Measurements from ENCODE around the gene C1orf210.

Gene C1orf210

GRCh38 chr1:43272576-43273571 lies 12.5 kb downstream of the C1orf210 start:
- no peak for DNase-seq

- no peak for DNase-seq
Observed at GRCh38 chr1:43272161-43272560, 13.2 kb downstream of the C1orf210 start.

GRCh38 chr1:43271186-43272118 lies 13.9 kb downstream of the C1orf210 start:
- DNase-seq, result no peak

- no peak for DNase-seq
Observed at GRCh38 chr1:43270421-43271095, 14.8 kb downstream of the C1orf210 start.

GRCh38 chr1:43269627-43270375 lies 15.6 kb downstream of the C1orf210 start, which contains the start of gene TMEM125:
TSS of gene TMEM125 (plus strand) at chr1:43269983. CDS start at chr1:43272723, 2,740 bp downstream.
- no peak for DNase-seq

- no peak for DNase-seq
Observed at GRCh38 chr1:43267818-43268425, 17.5 kb downstream of the C1orf210 start.

- no peak for DNase-seq
Observed at GRCh38 chr1:43267291-43267805, 18.0 kb downstream of the C1orf210 start.

- no peak for DNase-seq
Observed at GRCh38 chr1:43266881-43267280, 18.5 kb downstream of the C1orf210 start.

- no peak for DNase-seq
Observed at GRCh38 chr1:43265431-43265830, 19.9 kb downstream of the C1orf210 start.

- no peak for DNase-seq
Observed at GRCh38 chr1:43258370-43258769, 27.0 kb downstream of the C1orf210 start.

GRCh38 chr1:43256675-43257570 lies 28.5 kb downstream of the C1orf210 start:
- no peak for DNase-seq

- no peak for DNase-seq
Observed at GRCh38 chr1:43255438-43256210, 29.8 kb downstream of the C1orf210 start.

- no peak for DNase-seq
Observed at GRCh38 chr1:43253876-43254275, 31.5 kb downstream of the C1orf210 start.

- no peak for DNase-seq
Observed at GRCh38 chr1:43253173-43253572, 32.2 kb downstream of the C1orf210 start.

- no peak for DNase-seq
Observed at GRCh38 chr1:43252225-43252624, 33.2 kb downstream of the C1orf210 start.

- no peak for DNase-seq
Observed at GRCh38 chr1:43251024-43251423, 34.4 kb downstream of the C1orf210 start.

GRCh38 chr1:43250351-43250761 lies 35.0 kb downstream of the C1orf210 start:
- DNase-seq, result no peak

GRCh38 chr1:43247256-43247921 lies 38.0 kb downstream of the C1orf210 start:
- DNase-seq, result no peak
